Adrenal gland (tissue), 12 donors: ENCODE data around the gene DNAH17. TPM values are rescaled to one million over a fixed set of nuclear protein-coding genes. Genes with fewer than 3 reads are reported as not detected.

Experiments
- DNase-seq, 7 donors: peaks; one replicate each; pipeline ENCODE4 v3.0.0-alpha.2; 2019 to 2020
- H3K27ac ChIP-seq, 5 donors: fragments of 200-600 bp; sonication (generic) in 4 of 5; 1 replicate in 3 of 5; 2 replicates in 2 of 5; pipeline versions ENCODE4 v1.5.1 to v1.8.0; 2016 to 2020; ENCODE audit warnings: mild to moderate bottlenecking in 1 of 5
- H3K27me3 ChIP-seq: fragments of 200-600 bp; 2 replicates; pipeline ENCODE4 v1.8.0; 2021
- H3K36me3 ChIP-seq, 2 donors: fragments of 200-600 bp; replicated peaks in 1 of 2; 1 replicate in 1 of 2; 2 replicates in 1 of 2; pipeline versions ENCODE4 v1.5.1 to v1.8.0; 2018 to 2022
- H3K4me1 ChIP-seq, 2 donors: fragments of 200-600 bp; replicated peaks in 1 of 2; 1 replicate in 1 of 2; 2 replicates in 1 of 2; pipeline versions ENCODE4 v1.5.1 to v1.8.0; 2018 to 2021
- H3K4me3 ChIP-seq, 4 donors: fragments of 200-600 bp; sonication (generic) in 3 of 4; one replicate each; pipeline ENCODE4 v1.5.1; 2016 to 2018
- H3K9me3 ChIP-seq, 3 donors: fragments of 200-600 bp; sonication (generic) in 1 of 3; replicated peaks in 1 of 3; 1 replicate in 2 of 3; 2 replicates in 1 of 3; pipeline versions ENCODE4 v1.5.1 to v1.8.0; 2016 to 2021
- POLR2A ChIP-seq, 2 donors: fragments of 450-650 bp; IDR thresholded peaks; one replicate each; pipeline ENCODE4 v1.6.1; 2017; ENCODE audit warnings: antibody characterized with exemption in 2 of 2, mild to moderate bottlenecking in 2 of 2, moderate library complexity in 1 of 2
- WGBS, 4 donors: extraction: QIAGEN DNeasy Blood & Tissue Kit in 2 of 4; methylation state at CpG; one replicate each; pipeline versions ENCODE4 v1.1.5 to v1.1.7; 2013 to 2017; 5-methylcytosine and 5-hydroxymethylcytosine counted together
- intact Hi-C, 2 donors: fragments of 100-400 bp; cut with DNase I; formaldehyde crosslinking; loops; one replicate each; pipeline versions ENCODE4 v1.14.1 to v1.15.0; 2022 to 2023
- polyA plus RNA-seq, 3 donors: library from polyadenylated mRNA; stranded (reverse); fragments of 200-250 nt in 2 of 3; fragments of 350-450 nt in 1 of 3; fragmentation: Illumina TruSeq in 1 of 3; extraction: RNeasy Lipid Tissue Mini Kit (QIAGEN cat#74804) in 1 of 3; gene quantifications; one replicate each; pipeline ENCODE4 v1.2.3, GENCODE V29; 2013 to 2014
- total RNA-seq, 9 donors: library from RNA; depleted of rRNA in 4 of 9; stranded (reverse); fragments of >200 nt in 4 of 9; fragments of 120-200 nt in 1 of 9; fragmentation: NEBNext Ultra II Directional in 1 of 9; extraction: Animal tissue kit (Norgen Biotek cat#: 25700) in 1 of 9; gene quantifications; one replicate each; pipeline versions ENCODE4 v1.1.0 to v1.2.4, GENCODE V29; 2013 to 2023
- TF ChIP-seq, protein P1 (sequence below), 6 experiments: fragments of 450-650 bp in 4 of 6; fragments of 200-600 bp in 2 of 6; sonication (generic) in 1 of 6; IDR thresholded peaks; 1 replicate in 5 of 6; 2 replicates in 1 of 6; pipeline versions ENCODE4 v1.5.1 to v1.8.0; 2016 to 2021; ENCODE audit warnings: antibody characterized with exemption in 6 of 6, mild to moderate bottlenecking in 2 of 6, moderate library complexity in 1 of 6
- donor health status: healthy with polysubstance abuse.
- donor health status: Bipolar disorder and iron deficiency.
- donor health status: DM: yes; HTN: yes; CAD: no.
- donor health status: DM: no; HTN: no; CAD: no.
- donor health status: DM: no; HTN: no; CAD: no.
- donor health status: DM: yes; HTN: yes; CAD: no.

The DNAH17 gene
- total and polyA plus RNA-seq, 12 donors, result 0.03 to 1.8 (median 0.22) TPM; not detected in 5

DNA sequence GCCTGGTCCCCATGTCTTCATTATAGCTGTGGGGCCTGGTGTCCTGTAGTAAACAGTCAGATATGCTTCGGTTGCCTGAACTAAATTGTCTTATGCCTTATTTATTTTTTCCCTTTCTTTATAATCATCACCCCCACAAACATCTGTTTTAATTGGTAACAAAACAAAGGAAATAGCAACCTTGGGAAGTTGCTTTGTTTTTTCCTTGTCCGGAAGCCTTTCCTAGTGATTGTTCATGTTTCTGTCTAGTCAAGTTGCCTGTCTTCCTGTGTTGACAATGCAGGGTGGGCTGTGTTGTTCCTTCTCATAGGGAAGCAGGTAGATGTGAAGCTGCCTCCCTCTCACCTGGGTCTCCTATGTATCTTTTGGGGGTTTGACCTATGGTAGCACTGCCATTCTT, 182.0 kb downstream of the DNAH17 start:
- Histone ChIP-seq H3K4me3 (no peak overlapping the region), H3K36me3 (peaks cover 0 to 59% of the 10 kb centered on the region in 2 donors), H3K4me1 (peaks cover 14 to 20% of the 10 kb centered on the region in 2 donors), H3K27me3 (no peaks in the 10 kb centered on the region), H3K9me3 (no peaks in the 10 kb centered on the region), H3K27ac (peak overlapping the region in 2 of 5 donors; percentile 2 to 52)
- no peak for DNase-seq
- intact Hi-C loops, result no loop called here
- TF ChIP-seq, protein P1, sequence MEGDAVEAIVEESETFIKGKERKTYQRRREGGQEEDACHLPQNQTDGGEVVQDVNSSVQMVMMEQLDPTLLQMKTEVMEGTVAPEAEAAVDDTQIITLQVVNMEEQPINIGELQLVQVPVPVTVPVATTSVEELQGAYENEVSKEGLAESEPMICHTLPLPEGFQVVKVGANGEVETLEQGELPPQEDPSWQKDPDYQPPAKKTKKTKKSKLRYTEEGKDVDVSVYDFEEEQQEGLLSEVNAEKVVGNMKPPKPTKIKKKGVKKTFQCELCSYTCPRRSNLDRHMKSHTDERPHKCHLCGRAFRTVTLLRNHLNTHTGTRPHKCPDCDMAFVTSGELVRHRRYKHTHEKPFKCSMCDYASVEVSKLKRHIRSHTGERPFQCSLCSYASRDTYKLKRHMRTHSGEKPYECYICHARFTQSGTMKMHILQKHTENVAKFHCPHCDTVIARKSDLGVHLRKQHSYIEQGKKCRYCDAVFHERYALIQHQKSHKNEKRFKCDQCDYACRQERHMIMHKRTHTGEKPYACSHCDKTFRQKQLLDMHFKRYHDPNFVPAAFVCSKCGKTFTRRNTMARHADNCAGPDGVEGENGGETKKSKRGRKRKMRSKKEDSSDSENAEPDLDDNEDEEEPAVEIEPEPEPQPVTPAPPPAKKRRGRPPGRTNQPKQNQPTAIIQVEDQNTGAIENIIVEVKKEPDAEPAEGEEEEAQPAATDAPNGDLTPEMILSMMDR (IDR thresholded peaks at IDR 0.05), result no peak
- no peak for TF ChIP-seq POLR2A (IDR thresholded peaks at IDR 0.05)
- 81 to 93% (median 83%) methylated on average over 2 of the region's 2 CpGs for WGBS, 4 donors

DNA sequence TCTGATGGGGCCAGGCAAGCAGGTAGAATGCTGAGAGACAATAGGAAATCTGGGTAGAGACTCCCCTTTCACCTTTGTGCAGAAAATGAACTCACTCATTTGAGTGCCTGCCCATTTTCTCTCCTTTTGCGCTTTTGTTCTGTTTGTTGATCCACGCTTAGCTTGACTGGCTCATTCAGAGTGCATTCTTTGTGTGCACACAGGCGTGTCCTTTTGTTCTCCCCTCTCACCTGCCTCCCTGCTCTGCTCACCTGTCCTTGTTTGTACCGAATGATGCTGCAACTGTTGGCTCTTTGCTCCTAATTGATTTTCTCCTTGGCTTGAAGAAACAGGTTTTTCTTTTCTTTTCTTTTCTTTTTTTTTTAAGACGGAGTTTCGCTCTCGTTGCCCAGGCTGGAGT, 183.0 kb downstream of the DNAH17 start:
- Histone ChIP-seq H3K9me3 (no peaks in the 10 kb centered on the region), H3K27me3 (no peaks in the 10 kb centered on the region), H3K4me3 (no peak overlapping the region), H3K27ac (no peak overlapping the region), H3K4me1 (peaks cover 16 to 29% of the 10 kb centered on the region in 2 donors), H3K36me3 (peaks cover 0 to 50% of the 10 kb centered on the region in 2 donors)
- 88 to 97% (median 95%) methylated on average over 7 of the region's 7 CpGs for WGBS, 4 donors
- TF ChIP-seq POLR2A (IDR thresholded peaks at IDR 0.05), result no peak
- TF ChIP-seq, protein P1 (IDR thresholded peaks at IDR 0.05), result no peak
- intact Hi-C loops, result no loop called here
- no peak for DNase-seq

DNA sequence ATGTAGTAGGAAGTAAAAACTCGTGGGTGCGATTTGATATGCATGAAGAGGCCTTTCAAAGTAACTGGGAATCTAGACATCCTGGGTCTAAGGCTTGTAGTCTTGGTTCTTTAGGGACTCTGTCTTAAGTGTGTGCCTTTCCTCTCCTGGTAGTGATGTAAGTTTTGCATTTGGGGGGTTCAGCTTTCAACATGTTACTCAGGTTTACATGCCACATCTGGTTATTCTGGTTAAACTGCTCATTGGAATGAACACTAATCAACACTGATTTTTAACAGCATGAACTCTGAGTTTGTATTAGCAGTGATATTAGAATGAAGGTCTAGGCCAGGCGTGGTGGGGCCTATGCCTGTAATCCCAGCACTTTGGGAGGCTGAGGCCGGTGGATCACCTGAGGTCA, 183.6 kb downstream of the DNAH17 start:
- Histone ChIP-seq H3K36me3 (peaks cover 0 to 43% of the 10 kb centered on the region in 2 donors), H3K4me1 (peaks cover 16 to 31% of the 10 kb centered on the region in 2 donors)

DNA sequence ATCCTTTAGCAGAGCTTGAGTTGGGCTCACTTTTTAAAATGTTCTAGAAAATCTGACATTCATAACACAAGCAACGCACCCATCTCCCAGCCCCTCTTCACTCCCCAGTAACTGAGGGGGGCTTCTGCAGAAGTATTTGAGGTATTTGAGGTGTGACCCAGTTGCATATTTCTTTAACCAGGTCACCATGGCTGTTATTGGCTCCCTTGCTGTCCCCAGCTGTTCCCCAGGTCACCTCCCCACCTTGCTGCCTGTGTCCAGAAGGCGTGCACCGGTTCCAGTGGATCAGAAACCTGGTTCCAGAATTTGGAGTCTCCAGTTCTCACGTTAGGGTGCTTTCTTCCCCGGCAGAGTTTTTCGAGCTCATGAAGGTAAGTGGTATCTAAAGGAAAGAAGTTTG, 184.9 kb downstream of the DNAH17 start:
- no peak for TF ChIP-seq POLR2A (IDR thresholded peaks at IDR 0.05)
- TF ChIP-seq, protein P1 (IDR thresholded peaks at IDR 0.05), result no peak
- 90 to 97% (median 94%) methylated on average over 6 of the region's 6 CpGs for WGBS, 4 donors
- no peak for DNase-seq
- intact Hi-C loops, result no loop called here
- H3K4me1 ChIP-seq, result peaks cover 16 to 38% of the 10 kb centered on the region in 2 donors
- H3K27ac ChIP-seq, result no peak overlapping the region
- H3K36me3 ChIP-seq, result peaks cover 0 to 31% of the 10 kb centered on the region in 2 donors
- no peak overlapping the region for H3K4me3 ChIP-seq
- no peaks in the 10 kb centered on the region for H3K27me3 ChIP-seq
- no peaks in the 10 kb centered on the region for H3K9me3 ChIP-seq

More for the DNA sequence above, 183.6 kb downstream of the DNAH17 start:
- no peaks in the 10 kb centered on the region for H3K27me3 ChIP-seq
- no peak overlapping the region for H3K27ac ChIP-seq
- H3K9me3 ChIP-seq, result no peaks in the 10 kb centered on the region
- intact Hi-C loops, result no loop called here
- TF ChIP-seq POLR2A (IDR thresholded peaks at IDR 0.05), result no peak
- TF ChIP-seq, protein P1 (IDR thresholded peaks at IDR 0.05), result no peak
- WGBS, 4 donors, result 87 to 97% (median 96%) methylated on average over 4 of the region's 4 CpGs
- DNase-seq, result no peak
- H3K4me3 ChIP-seq, result no peak overlapping the region
